NOMO-1 (cell line): Measurements from ENCODE around the gene ZNF10.

Experiments used
- DNase-seq, 2 experiments: peaks; one replicate each; lab custom pipeline; 2025; ENCODE audit not compliant: unreplicated experiment in 2 of 2; lab: John Stamatoyannopoulos, UW

ZNF10 gene

GRCh38 chr12:133192847-133193246 is 62.4 kb downstream of the ZNF10 start:
- no peak for DNase-seq

DNA sequence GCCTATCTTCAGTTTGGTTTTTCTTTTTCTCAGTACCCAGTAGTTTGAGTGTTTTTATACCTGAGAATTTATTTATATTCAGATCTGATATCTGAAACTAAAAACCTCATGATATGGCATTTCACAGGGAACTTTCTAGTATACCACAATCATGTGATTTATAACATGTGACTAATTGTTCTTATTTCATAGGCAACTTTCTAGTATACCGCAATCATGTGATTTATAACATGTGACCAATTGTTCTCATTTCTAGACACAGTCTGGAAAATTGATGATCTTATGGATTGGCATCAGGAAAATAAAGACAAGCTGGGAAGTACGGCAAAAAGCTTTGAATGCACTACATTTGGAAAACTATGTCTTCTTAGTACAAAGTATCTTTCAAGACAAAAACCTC is 71.5 kb downstream of the ZNF10 start:
- DNase-seq, result no peak

DNA sequence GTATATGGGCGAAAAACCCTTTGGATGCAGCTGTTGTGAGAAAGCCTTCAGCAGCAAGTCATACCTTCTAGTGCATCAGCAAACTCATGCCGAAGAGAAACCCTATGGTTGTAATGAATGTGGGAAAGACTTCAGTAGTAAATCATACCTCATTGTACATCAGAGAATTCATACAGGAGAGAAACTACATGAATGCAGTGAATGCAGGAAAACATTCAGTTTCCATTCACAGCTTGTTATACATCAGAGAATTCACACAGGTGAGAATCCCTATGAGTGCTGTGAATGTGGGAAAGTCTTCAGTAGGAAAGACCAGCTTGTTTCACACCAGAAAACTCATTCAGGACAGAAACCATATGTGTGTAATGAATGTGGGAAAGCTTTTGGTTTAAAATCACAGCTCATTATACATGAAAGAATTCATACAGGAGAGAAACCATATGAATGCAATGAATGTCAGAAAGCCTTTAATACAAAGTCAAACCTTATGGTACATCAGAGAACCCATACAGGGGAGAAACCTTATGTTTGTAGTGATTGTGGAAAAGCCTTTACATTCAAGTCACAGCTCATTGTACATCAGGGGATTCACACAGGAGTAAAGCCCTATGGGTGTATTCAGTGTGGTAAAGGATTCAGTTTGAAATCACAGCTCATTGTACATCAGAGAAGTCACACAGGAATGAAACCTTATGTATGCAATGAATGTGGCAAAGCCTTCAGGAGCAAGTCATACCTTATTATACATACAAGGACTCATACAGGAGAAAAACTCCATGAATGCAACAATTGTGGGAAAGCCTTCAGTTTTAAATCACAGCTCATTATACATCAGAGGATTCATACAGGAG is 72.3 kb downstream of the ZNF10 start:
- no peak for DNase-seq

GRCh38 chr12:133203344-133204263 is 73.2 kb downstream of the ZNF10 start:
- no peak for DNase-seq

GRCh38 chr12:133204264-133204603 is 73.8 kb downstream of the ZNF10 start:
- DNase-seq, result no peak

- DNase-seq, result no peak
Observed at GRCh38 chr12:133206390-133206789, 76.0 kb downstream of the ZNF10 start.
